HG03432 (cell line): ENCODE measurements around the gene CACNA2D2.

ENCODE experiments used
- ATAC-seq: cut with Tn5 transposase; IDR thresholded peaks from one replicate; pipeline ENCODE4 v1.9.1; 2021; ENCODE audit warnings: mild to moderate bottlenecking, moderate library complexity; ENCODE audit not compliant: unreplicated experiment

CACNA2D2 gene

DNA sequence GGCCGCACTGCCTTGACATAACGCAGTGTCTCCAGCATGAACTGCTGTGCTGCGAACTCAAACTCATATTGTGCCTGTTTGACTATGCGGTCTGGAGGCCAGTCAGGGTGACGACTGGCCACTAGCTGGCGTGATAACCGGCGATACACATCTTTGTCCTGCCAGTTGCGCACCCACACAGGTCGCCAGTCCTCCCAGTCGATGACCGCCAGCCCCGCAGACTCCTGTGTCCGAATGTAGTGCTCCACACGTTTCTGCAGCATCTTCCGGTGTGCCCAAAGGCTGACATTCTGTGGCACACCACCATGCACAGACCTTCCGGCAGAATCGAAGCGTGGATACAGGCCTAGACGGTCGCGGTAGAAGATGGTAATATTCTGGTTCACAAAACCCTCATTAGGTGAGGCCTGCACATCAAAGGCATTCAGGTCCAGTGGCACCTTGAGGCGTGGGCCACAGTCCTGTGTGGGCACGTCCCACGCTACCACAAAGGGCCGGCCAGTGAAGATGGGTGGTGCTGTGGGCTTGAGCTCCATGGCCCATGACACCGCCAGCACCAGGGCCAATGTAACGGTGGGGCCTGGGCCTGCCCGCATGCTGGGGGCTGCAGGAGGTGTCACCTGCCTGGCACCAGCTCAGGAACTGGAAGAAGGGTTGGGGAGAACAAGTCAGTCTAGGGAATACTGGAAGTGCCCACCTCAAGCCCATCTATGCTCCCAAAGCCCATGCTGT, 183.4 kb downstream of the CACNA2D2 start:
- no peak for ATAC-seq

DNA sequence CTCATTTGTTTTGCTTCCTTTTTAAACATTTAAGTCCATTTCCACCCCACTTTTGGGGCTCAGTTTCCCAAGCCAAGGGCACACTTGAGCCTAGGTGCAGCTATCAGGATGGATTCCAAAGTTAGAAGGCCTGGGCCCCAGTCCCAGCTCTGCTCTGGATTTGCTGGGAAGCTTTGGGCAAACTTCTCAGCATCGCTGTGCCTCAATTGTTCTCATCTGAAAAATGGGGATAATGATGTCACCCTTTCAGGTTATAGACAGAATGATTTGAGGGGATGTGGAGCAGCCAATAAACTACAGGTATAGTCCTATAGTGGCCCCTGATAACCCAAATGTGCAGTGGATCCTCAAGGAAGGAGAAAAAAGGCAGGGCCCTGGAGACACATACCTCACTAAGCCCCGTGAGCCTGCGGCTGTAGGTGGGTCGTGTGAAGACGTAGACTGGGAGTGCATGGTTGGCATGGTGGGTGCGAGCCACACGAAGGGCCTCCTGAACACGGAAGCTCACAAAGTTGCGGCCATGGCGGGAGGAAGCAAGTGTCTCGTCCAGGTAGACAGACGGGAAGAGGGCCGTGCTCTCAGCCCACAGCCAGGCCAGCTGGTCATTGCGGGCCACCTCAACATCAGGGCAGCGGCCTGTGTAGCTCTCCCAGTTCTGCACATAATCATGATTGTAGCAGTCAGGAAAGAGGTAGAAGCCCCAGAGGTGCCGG, 184.1 kb downstream of the CACNA2D2 start:
- ATAC-seq: no peak

DNA sequence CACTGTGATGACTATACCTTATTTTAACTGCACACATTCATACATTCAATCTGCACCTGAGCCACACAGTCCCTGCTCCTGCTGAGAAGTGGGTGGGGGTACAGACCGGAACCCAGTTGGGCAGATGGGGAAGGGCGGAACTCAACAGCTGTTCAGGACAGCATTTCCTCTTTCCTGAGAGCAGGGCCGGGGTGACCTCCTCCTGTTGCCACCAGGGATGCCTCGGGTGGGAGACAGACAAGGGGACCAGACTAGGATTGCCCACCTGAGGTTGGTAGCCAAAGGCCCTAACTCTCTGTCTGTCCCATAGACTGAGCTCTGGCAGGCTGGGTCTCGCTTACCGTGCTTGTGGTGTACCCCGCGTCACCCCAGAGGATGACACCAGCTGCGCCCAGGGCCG, 184.8 kb downstream of the CACNA2D2 start:
- ATAC-seq: no peak

DNA sequence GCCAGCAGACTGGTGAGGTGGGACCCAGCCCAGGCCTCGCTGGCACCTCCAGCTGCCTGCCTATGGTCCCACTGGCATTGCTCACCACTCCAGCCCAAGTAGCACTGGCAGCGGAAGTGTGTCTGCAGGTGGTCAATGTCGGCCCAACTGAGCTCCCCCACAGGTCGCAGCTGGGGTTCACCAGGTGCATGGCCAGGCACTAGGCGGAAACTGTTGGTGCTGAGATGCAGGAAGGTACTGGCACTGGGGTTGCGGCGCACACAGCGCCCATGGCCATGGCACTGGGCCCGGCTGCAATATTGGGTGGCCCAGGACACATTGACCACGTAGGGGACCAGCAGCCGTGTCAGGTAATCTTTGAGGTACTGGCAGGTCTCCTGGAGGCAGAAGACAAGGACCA, 185.3 kb downstream of the CACNA2D2 start:
- no peak for ATAC-seq

DNA sequence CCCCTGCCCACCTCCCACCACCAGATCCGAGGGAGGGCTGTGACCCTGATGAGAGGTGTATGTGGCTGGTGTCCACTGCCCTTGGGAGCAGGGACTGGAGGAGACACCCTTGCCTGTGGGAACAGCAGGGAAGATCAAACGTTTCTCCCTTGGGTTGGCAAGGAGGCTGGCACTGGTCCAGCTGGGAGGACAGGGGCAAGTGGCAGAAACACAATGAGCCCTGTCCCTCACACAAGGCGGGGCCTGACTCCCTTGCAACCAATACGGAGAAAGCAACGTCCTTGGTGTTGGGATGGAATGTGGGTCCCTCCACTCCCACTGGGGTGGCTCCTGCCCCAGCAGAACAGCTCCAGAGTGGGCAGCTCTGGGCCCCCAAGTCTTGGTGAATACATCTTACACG, 186.1 kb downstream of the CACNA2D2 start:
- no peak for ATAC-seq

DNA sequence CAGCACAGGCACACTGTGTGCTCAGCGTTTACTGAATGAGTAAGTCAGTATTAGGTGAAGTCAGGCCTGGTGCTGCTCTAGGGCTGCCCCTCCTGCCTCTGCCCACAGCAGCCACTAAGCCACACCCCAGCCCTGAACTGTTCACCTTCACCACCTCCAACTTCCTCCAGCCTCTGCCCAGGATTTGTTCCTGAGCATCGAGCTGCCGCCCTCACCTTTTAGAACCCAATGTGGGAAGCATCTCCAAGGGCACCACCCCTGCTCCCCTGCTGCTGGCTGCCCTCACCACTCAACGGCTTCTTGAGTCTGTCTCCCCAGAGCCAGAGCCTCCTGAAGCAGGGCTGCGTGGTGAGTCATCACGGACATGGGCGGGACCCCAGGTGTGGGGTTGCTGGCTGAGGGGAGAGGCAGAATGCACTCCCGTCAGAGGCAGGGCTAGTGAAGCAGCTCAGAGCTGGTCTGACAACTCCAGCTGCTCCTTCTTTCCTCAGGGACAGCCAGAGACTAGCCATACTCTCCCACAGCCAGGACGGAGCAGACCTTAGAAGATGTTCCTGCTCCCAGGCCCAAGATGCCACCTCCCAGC, 186.7 kb downstream of the CACNA2D2 start:
- no peak for ATAC-seq

DNA sequence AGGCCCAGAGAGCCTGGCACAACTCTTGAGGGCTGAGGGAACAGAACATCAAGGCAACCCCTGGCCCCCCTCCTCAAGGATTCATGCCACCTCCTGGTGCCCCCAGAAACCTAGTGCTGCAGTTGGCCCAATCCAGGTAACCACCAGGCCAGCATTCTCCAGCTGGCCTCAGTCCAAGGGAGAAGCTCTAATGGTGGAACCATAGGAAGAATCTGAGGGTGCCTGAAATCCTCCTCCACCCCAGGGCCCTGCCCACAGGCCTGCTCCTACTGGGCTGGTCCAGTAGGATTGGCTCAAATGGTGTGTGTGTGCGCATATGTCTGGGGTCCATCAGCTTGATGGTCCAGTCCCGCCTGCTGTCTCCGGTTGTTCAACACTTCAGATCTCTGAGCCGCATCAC, 188.6 kb downstream of the CACNA2D2 start:
- no peak for ATAC-seq

DNA sequence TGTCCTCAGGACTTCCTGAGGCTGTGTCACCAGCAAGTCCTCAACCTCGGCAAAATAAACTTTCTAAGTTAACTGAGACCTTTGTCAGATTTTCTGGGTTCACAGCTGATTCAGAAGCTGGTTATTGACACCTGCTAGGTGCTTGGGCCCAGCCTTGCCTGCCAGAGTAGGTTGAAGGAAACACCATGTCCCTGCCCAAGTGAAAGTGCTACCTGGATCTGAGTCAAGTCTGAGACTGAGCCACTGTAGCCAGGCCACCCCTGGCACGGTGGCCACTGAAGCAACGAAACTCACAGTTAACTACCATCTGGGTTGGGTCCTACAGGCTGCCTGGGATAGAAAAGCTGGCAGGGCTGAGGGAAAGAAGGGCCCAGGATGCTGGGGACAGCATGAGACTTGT, 189.1 kb downstream of the CACNA2D2 start:
- ATAC-seq: no peak
